Stimulated activated naive CD8-positive, alpha-beta T cell treated with anti-CD3 and anti-CD28 coated beads, Interleukin-15, Interleukin-2, amounts not matched to agents 100 U/mL and 50 U/mL, for 24 hours (primary cell): ENCODE data around the gene ISG20L2.

Source experiments
- ATAC-seq: fragments of 150-1000 bp; cut with Tn5 transposase; one replicate; pipeline ENCODE4 v1.10.0; 2021
- DNase-seq: peaks from one replicate; pipeline ENCODE4 v3.0.0; 2021

ISG20L2 gene

GRCh38 chr1:156706657-156707416 is 21.7 kb downstream of the ISG20L2 start:
- DNase-seq (no peak), ATAC-seq (no peak)

GRCh38 chr1:156705918-156706656 is 22.5 kb downstream of the ISG20L2 start:
- DNase-seq (peak; percentile 85), ATAC-seq (peak; percentile 67)

- peak; percentile 11 for ATAC-seq
- no peak for DNase-seq
Measured at GRCh38 chr1:156705321-156705917, 23.1 kb downstream of the ISG20L2 start, which contains the start of gene CRABP2. TSS of gene CRABP2 (minus strand) at chr1:156705583. CDS start at chr1:156705446, 137 bp downstream.

GRCh38 chr1:156704930-156705320 is 23.6 kb downstream of the ISG20L2 start:
- peak; percentile 66 for DNase-seq

GRCh38 chr1:156704166-156704711 is 24.3 kb downstream of the ISG20L2 start:
- DNase-seq (no peak), ATAC-seq (no peak)

More at GRCh38 chr1:156704930-156705320, 23.6 kb downstream of the ISG20L2 start:
- ATAC-seq, result peak; percentile 30

- ATAC-seq, result no peak
- no peak for DNase-seq
Measured at GRCh38 chr1:156703741-156704140, 24.8 kb downstream of the ISG20L2 start.

GRCh38 chr1:156703336-156703735 is 25.2 kb downstream of the ISG20L2 start:
- DNase-seq, result no peak
- ATAC-seq, result no peak

- no peak for ATAC-seq
- no peak for DNase-seq
Measured at GRCh38 chr1:156700736-156701531, 27.6 kb downstream of the ISG20L2 start.

- ATAC-seq, result no peak
Measured at GRCh38 chr1:156698995-156699394, 29.6 kb downstream of the ISG20L2 start.

GRCh38 chr1:156697481-156697880 is 31.1 kb downstream of the ISG20L2 start:
- DNase-seq (no peak), ATAC-seq (no peak)

More at GRCh38 chr1:156698995-156699394, 29.6 kb downstream of the ISG20L2 start:
- no peak for DNase-seq

- no peak for ATAC-seq
- no peak for DNase-seq
Measured at GRCh38 chr1:156696755-156697154, 31.8 kb downstream of the ISG20L2 start.

- DNase-seq (no peak), ATAC-seq (no peak)
Measured at GRCh38 chr1:156694690-156694962, 33.9 kb downstream of the ISG20L2 start.

- no peak for DNase-seq
- ATAC-seq, result no peak
Measured at GRCh38 chr1:156693848-156694689, 34.5 kb downstream of the ISG20L2 start.

GRCh38 chr1:156692925-156693847 is 35.4 kb downstream of the ISG20L2 start:
- DNase-seq (no peak), ATAC-seq (no peak)

- ATAC-seq (no peak), DNase-seq (no peak)
Measured at GRCh38 chr1:156692441-156692924, 36.1 kb downstream of the ISG20L2 start.

GRCh38 chr1:156691665-156692440 is 36.7 kb downstream of the ISG20L2 start:
- DNase-seq (no peak), ATAC-seq (no peak)

GRCh38 chr1:156691191-156691590 is 37.4 kb downstream of the ISG20L2 start:
- no peak for ATAC-seq
- DNase-seq, result no peak

GRCh38 chr1:156690675-156691036 is 37.9 kb downstream of the ISG20L2 start:
- ATAC-seq (no peak), DNase-seq (no peak)
